ENCODE data around the gene ZBTB8OS. TPM values are rescaled to one million over a fixed set of nuclear protein-coding genes. Genes with fewer than 3 reads are reported as not detected.
"Not testable (repeated sequence)": the region's sequence is repeated elsewhere in the genome, so short reads cannot be mapped to it uniquely, and the experiment has no call there.

The ZBTB8OS gene
- total RNA-seq, 4 donors from 2014 or later = 12.4 to 28.0 (median 18.8) TPM

DNA sequence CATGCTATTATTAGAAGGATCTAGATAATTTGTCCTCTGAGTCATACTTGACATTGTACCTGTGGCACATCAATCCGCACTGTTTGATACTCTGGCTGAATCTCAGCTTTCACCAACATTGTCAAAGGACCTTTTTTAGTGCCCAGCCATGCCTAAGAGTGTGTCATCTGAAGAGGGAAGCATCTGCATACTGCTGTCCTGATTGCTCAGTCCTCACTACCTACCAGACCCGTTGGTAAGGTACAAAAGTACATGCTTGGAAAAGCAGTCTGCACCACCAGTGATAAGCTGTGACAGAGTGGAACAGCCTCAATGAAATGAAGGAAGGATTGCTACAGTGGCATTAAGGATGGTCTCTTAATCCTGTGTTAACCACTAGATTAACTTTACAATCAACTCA lies 35.1 kb upstream of the ZBTB8OS start:
- H3K4me3 ChIP-seq (ENCODE audit: low read depth, poor library complexity, severe bottlenecking) = no peak overlapping the region
- DNase-seq (ENCODE audit: low spot score in 2 of 2) = no peak
- WGBS, 2 donors = 72 to 77% methylated on average over 2 of the region's 2 CpGs
- TF ChIP-seq POLR2A (IDR thresholded peaks at IDR 0.05) = no peak
- TF ChIP-seq, protein P1, sequence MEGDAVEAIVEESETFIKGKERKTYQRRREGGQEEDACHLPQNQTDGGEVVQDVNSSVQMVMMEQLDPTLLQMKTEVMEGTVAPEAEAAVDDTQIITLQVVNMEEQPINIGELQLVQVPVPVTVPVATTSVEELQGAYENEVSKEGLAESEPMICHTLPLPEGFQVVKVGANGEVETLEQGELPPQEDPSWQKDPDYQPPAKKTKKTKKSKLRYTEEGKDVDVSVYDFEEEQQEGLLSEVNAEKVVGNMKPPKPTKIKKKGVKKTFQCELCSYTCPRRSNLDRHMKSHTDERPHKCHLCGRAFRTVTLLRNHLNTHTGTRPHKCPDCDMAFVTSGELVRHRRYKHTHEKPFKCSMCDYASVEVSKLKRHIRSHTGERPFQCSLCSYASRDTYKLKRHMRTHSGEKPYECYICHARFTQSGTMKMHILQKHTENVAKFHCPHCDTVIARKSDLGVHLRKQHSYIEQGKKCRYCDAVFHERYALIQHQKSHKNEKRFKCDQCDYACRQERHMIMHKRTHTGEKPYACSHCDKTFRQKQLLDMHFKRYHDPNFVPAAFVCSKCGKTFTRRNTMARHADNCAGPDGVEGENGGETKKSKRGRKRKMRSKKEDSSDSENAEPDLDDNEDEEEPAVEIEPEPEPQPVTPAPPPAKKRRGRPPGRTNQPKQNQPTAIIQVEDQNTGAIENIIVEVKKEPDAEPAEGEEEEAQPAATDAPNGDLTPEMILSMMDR (IDR thresholded peaks at IDR 0.05) = no peak
- intact Hi-C loops (cut with DNase I; ENCODE audit: low total_unique reads) = no loop called here

DNA sequence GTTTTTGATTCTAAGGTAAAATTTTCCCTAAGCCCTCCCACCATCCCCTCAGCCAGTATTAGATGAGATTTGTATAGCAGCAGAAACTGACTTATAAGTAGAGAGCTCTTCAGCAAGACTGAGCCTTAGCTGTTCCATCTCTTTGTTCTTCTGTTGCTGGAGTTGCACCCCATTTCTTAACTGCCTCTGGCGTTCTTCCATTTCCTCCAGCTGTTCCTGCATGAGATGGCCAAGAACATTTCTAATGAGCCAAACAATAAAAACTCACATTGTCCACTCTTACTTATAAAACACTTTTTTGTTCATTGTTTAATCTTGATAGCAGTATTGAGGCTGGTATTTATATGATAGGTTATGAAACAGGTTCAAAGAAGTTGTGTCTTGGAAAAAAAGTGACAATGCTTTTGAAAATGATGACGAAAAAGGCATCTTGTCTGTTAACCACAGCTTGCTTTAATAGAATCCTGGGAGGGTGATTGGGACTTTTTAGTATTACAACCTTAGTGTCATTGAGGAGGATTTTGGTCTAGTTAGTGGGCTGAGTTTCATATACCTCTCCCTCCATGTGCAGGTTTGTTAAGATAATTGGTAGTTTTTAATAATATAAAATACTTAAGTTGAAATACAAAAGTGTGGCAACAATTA lies 33.9 kb upstream of the ZBTB8OS start:
- no peak overlapping the region for H3K4me3 ChIP-seq (ENCODE audit: low read depth, poor library complexity, severe bottlenecking)
- intact Hi-C loops (cut with DNase I; ENCODE audit: low total_unique reads) = no loop called here
- 26 to 32% methylated on average over 2 of the region's 2 CpGs for WGBS, 2 donors
- TF ChIP-seq, protein P1 (IDR thresholded peaks at IDR 0.05) = no peak
- no peak for TF ChIP-seq POLR2A (IDR thresholded peaks at IDR 0.05)
- DNase-seq (ENCODE audit: low spot score in 2 of 2) = peak in 1 of 2 donors; percentile 71

GRCh38 chr1:32683397-32683796 lies 33.0 kb upstream of the ZBTB8OS start:
- no peak for DNase-seq (ENCODE audit: low spot score in 2 of 2)
- WGBS, 2 donors = 84% methylated on average over 3 of the region's 3 CpGs
- no peak for TF ChIP-seq POLR2A (IDR thresholded peaks at IDR 0.05)
- TF ChIP-seq, protein P1 (IDR thresholded peaks at IDR 0.05) = no peak
- intact Hi-C loops (cut with DNase I; ENCODE audit: low total_unique reads) = no loop called here
- H3K4me3 ChIP-seq (ENCODE audit: low read depth, poor library complexity, severe bottlenecking) = no peak overlapping the region

DNA sequence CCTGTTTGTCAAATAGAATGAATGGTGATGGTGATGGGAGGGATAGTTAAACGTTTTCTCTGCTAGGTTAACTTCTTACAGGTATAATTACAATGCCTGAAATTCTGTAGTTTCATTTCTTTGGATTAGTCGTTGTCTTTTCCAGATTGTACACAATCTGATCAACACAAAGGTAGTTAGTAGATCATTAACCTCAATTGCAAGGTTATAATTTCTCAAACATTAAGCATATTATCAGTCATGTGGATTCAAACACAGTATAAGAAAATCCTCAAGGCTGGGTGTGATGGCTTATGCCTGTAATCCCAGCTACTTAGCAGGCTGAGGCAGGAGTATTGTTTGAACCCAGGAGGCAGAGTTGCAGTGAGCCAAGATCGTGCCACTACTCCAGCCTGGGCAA lies 31.6 kb upstream of the ZBTB8OS start:
- DNase-seq (ENCODE audit: low spot score in 2 of 2) = peak in 1 of 2 donors; percentile 10
- intact Hi-C loops (cut with DNase I; ENCODE audit: low total_unique reads) = no loop called here
- H3K4me3 ChIP-seq (ENCODE audit: low read depth, poor library complexity, severe bottlenecking) = no peak overlapping the region
- TF ChIP-seq POLR2A (IDR thresholded peaks at IDR 0.05) = no peak
- TF ChIP-seq, protein P1 (IDR thresholded peaks at IDR 0.05) = no peak
- WGBS, 2 donors = 66 to 69% methylated on average over 3 of the region's 3 CpGs

DNA sequence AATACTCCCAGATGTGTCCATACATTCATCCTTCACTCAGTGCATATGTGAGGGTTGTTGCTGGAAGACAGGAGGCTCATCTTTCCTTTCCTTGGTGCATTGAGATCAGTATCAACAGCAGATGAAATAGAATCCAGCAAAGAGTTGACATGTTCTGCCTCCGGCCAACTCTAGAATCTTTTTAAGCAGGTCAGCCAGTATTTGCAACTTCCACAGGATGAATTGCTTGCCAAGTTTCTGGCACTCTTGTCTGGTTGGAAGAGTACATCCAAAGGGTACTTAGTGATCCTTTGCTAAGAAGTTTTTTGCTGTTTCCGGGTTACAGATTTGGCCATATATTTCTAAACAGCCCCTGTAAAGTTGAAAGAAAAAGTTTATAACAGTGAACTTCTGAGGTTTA lies 31.2 kb upstream of the ZBTB8OS start:
- H3K4me3 ChIP-seq (ENCODE audit: low read depth, poor library complexity, severe bottlenecking) = no peak overlapping the region
- no peak for TF ChIP-seq POLR2A (IDR thresholded peaks at IDR 0.05)
- TF ChIP-seq, protein P1 (IDR thresholded peaks at IDR 0.05) = no peak
- WGBS, 2 donors = 51 to 72% methylated on average over 2 of the region's 2 CpGs
- intact Hi-C loops (cut with DNase I; ENCODE audit: low total_unique reads) = no loop called here
- no peak for DNase-seq (ENCODE audit: low spot score in 2 of 2)

DNA sequence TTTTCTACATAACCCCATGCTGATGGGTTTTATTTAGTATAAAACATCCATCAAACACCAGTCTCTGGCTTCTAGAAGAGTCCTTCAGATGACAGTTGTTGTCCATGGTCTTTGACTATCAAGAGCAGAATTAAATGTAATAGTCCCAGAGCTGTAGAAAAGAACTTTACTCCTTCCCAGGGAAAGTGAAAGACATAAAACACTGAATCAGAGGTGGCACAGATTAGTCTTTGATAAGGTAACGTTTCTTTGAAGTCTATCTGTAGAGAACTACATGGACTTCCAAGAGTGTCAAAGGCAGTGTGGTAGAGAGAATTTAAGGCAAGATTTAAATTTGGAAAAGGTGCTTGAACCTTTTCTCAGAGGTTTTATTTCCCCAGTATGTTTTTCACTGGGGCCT lies 30.3 kb upstream of the ZBTB8OS start:
- WGBS, 2 donors = 78 to 88% methylated on average over 1 of the region's 1 CpG
- TF ChIP-seq, protein P1 (IDR thresholded peaks at IDR 0.05) = no peak
- no peak for TF ChIP-seq POLR2A (IDR thresholded peaks at IDR 0.05)
- intact Hi-C loops (cut with DNase I; ENCODE audit: low total_unique reads) = no loop called here
- H3K4me3 ChIP-seq (ENCODE audit: low read depth, poor library complexity, severe bottlenecking) = no peak overlapping the region
- DNase-seq (ENCODE audit: low spot score in 2 of 2) = no peak

DNA sequence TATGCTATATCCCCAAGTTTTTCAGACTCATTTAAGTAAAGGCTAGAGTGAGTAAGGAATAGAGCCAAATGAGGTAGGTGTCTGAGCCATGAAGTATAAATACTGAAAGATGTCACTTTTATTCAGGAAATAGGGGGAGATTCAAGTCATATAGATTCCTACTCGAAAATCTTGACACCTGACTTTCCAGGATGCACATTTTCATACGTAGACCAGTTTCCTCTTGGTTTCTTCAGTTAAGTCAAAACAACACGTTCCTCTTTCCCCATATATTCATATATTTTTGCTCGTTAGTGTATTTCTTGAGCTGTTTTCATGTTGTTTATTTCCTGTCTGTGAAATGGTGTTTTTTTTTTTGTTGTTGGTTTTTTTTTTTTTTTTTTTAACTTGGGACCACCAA lies 29.6 kb upstream of the ZBTB8OS start:
- H3K4me3 ChIP-seq (ENCODE audit: low read depth, poor library complexity, severe bottlenecking); DNase-seq (ENCODE audit: low spot score in 2 of 2); intact Hi-C loops (cut with DNase I; ENCODE audit: low total_unique reads): not testable (repeated sequence)
- 89 to 95% methylated on average over 4 of the region's 4 CpGs for WGBS, 2 donors

Data from lower leg skin (tissue), 4 donors.